ENCODE results near the gene ROR1. TPM values are rescaled to one million over a fixed set of nuclear protein-coding genes. Genes with fewer than 3 reads are reported as not detected.

ROR1 gene
- total RNA-seq, 1 donor: 52.5 TPM

GRCh38 chr1:64090436-64090835 lies 316.6 kb downstream of the ROR1 start:
- no peak for TF ChIP-seq CTCF (IDR thresholded peaks at IDR 0.05; ENCODE audit: extremely low read depth, low read depth, low read length)
- no peaks in the 10 kb centered on the region for H3K9me3 ChIP-seq (ENCODE audit: low read depth, low read length)
- no peak overlapping the region for H3K4me2 ChIP-seq (ENCODE audit: insufficient read depth, low read length)
- H2AFZ ChIP-seq (ENCODE audit: low read length): no peak overlapping the region
- H4K20me1 ChIP-seq (ENCODE audit: insufficient read depth, low read length): no peaks in the 10 kb centered on the region
- H3K36me3 ChIP-seq (ENCODE audit: insufficient read depth, low read length): no peaks in the 10 kb centered on the region
- H3K4me3 ChIP-seq (ENCODE audit: insufficient read depth, low read length): no peak overlapping the region
- peaks cover 36% of the 10 kb centered on the region for H3K4me1 ChIP-seq (ENCODE audit: insufficient read depth, low read length)
- H3K27ac ChIP-seq (ENCODE audit: low read depth, low read length): no peak overlapping the region
- H3K27me3 ChIP-seq (ENCODE audit: insufficient read depth, low read length): no peaks in the 10 kb centered on the region
- H3K79me2 ChIP-seq (ENCODE audit: insufficient read depth, low read length): no peaks in the 10 kb centered on the region
- DNase-seq (ENCODE audit: insufficient read length, low spot score, missing footprints): no peak

GRCh38 chr1:64092851-64093371 lies 319.1 kb downstream of the ROR1 start:
- Histone ChIP-seq H3K4me2 (ENCODE audit: insufficient read depth, low read length) (no peak overlapping the region), H3K36me3 (ENCODE audit: insufficient read depth, low read length) (no peaks in the 10 kb centered on the region), H4K20me1 (ENCODE audit: insufficient read depth, low read length) (no peaks in the 10 kb centered on the region), H3K9me3 (ENCODE audit: low read depth, low read length) (no peaks in the 10 kb centered on the region), H3K79me2 (ENCODE audit: insufficient read depth, low read length) (no peaks in the 10 kb centered on the region), H3K4me1 (ENCODE audit: insufficient read depth, low read length) (peaks cover 26% of the 10 kb centered on the region), H3K27me3 (ENCODE audit: insufficient read depth, low read length) (no peaks in the 10 kb centered on the region), H2AFZ (ENCODE audit: low read length) (no peak overlapping the region), H3K27ac (ENCODE audit: low read depth, low read length) (no peak overlapping the region), H3K4me3 (ENCODE audit: insufficient read depth, low read length) (no peak overlapping the region)
- DNase-seq (ENCODE audit: insufficient read length, low spot score, missing footprints): no peak
- TF ChIP-seq CTCF (IDR thresholded peaks at IDR 0.05; ENCODE audit: extremely low read depth, low read depth, low read length): no peak

GRCh38 chr1:64093941-64094340 lies 320.1 kb downstream of the ROR1 start:
- H3K27ac ChIP-seq (ENCODE audit: low read depth, low read length): peak overlapping the region; percentile 24
- no peaks in the 10 kb centered on the region for H3K9me3 ChIP-seq (ENCODE audit: low read depth, low read length)
- DNase-seq (ENCODE audit: insufficient read length, low spot score, missing footprints): no peak
- H4K20me1 ChIP-seq (ENCODE audit: insufficient read depth, low read length): no peaks in the 10 kb centered on the region
- no peaks in the 10 kb centered on the region for H3K27me3 ChIP-seq (ENCODE audit: insufficient read depth, low read length)
- H3K4me3 ChIP-seq (ENCODE audit: insufficient read depth, low read length): no peak overlapping the region
- no peak overlapping the region for H2AFZ ChIP-seq (ENCODE audit: low read length)
- H3K4me2 ChIP-seq (ENCODE audit: insufficient read depth, low read length): no peak overlapping the region
- no peaks in the 10 kb centered on the region for H3K79me2 ChIP-seq (ENCODE audit: insufficient read depth, low read length)
- H3K36me3 ChIP-seq (ENCODE audit: insufficient read depth, low read length): no peaks in the 10 kb centered on the region
- TF ChIP-seq CTCF (IDR thresholded peaks at IDR 0.05; ENCODE audit: extremely low read depth, low read depth, low read length): no peak
- peaks cover 19% of the 10 kb centered on the region for H3K4me1 ChIP-seq (ENCODE audit: insufficient read depth, low read length)

- Histone ChIP-seq H3K9me3 (ENCODE audit: low read depth, low read length) (no peaks in the 10 kb centered on the region), H3K4me3 (ENCODE audit: insufficient read depth, low read length) (no peak overlapping the region), H4K20me1 (ENCODE audit: insufficient read depth, low read length) (no peaks in the 10 kb centered on the region), H2AFZ (ENCODE audit: low read length) (no peak overlapping the region), H3K36me3 (ENCODE audit: insufficient read depth, low read length) (no peaks in the 10 kb centered on the region), H3K4me1 (ENCODE audit: insufficient read depth, low read length) (peaks cover 22% of the 10 kb centered on the region), H3K27ac (ENCODE audit: low read depth, low read length) (no peak overlapping the region), H3K27me3 (ENCODE audit: insufficient read depth, low read length) (no peaks in the 10 kb centered on the region), H3K4me2 (ENCODE audit: insufficient read depth, low read length) (no peak overlapping the region), H3K79me2 (ENCODE audit: insufficient read depth, low read length) (no peaks in the 10 kb centered on the region)
- no peak for TF ChIP-seq CTCF (IDR thresholded peaks at IDR 0.05; ENCODE audit: extremely low read depth, low read depth, low read length)
- no peak for DNase-seq (ENCODE audit: insufficient read length, low spot score, missing footprints)
Measured at GRCh38 chr1:64095832-64096231, 322.0 kb downstream of the ROR1 start.

Data from osteoblast (primary cell).